MCF 10A (cell line): ENCODE data around the gene KLHDC4. TPM values are rescaled to one million over a fixed set of nuclear protein-coding genes. Genes with fewer than 3 reads are reported as not detected.

ENCODE experiments used
- BruUV-seq: library from RNA; stranded (reverse); fragments of 400-500 nt; replicated peaks from 2 replicates; lab custom pipeline; 2021; lab: Mats Ljungman, UMichigan
- CTCF ChIA-PET: fragments of 300-600 bp; sonication (Branson Sonifier 250); formaldehyde crosslinking; extraction: SDS; loops from one replicate; lab custom pipeline; 2021; ENCODE audit warnings: antibody characterized with exemption, inconsistent platforms; lab: Yijun Ruan, JAX
- POLR2A ChIA-PET: fragments of 300-600, 350-650 bp; sonication (Branson Sonifier 250); formaldehyde crosslinking; extraction: SDS; loops from one replicate; lab custom pipeline; 2020; ENCODE audit warnings: antibody characterized with exemption, inconsistent platforms; lab: Yijun Ruan, JAX
- DNase-seq: peaks from one replicate; pipeline ENCODE4 v3.0.0-alpha.2; 2018; ENCODE audit not compliant: unreplicated experiment
- H3K27ac Mint-ChIP-seq: one replicate; pipeline ENCODE4 v1.8.0; 2022; ENCODE audit warnings: mild to moderate bottlenecking, low read depth, mixed read lengths; ENCODE audit not compliant: unreplicated experiment
- H3K27me3 Mint-ChIP-seq: one replicate; pipeline ENCODE4 v1.8.0; 2022; ENCODE audit warnings: mixed read lengths; ENCODE audit not compliant: insufficient read depth, unreplicated experiment
- H3K36me3 Mint-ChIP-seq: one replicate; pipeline ENCODE4 v1.8.0; 2022; ENCODE audit warnings: mild to moderate bottlenecking, moderate library complexity, mixed read lengths; ENCODE audit not compliant: insufficient read depth, unreplicated experiment
- H3K4me1 Mint-ChIP-seq: one replicate; pipeline ENCODE4 v1.8.0; 2022; ENCODE audit warnings: mixed read lengths; ENCODE audit not compliant: insufficient read depth, unreplicated experiment
- H3K4me3 Mint-ChIP-seq: one replicate; pipeline ENCODE4 v1.8.0; 2022; ENCODE audit warnings: mild to moderate bottlenecking, moderate library complexity, mixed read lengths; ENCODE audit not compliant: unreplicated experiment
- H3K9me3 Mint-ChIP-seq: one replicate; pipeline ENCODE4 v1.8.0; 2022; ENCODE audit warnings: mixed read lengths; ENCODE audit not compliant: unreplicated experiment
- CTCF ChIP-seq: fragments of 200-600 bp; IDR thresholded peaks from one replicate; pipeline ENCODE4 v1.8.0; 2022; ENCODE audit warnings: antibody characterized with exemption, mild to moderate bottlenecking; ENCODE audit not compliant: unreplicated experiment
- intact Hi-C: fragments of 100-400 bp; cut with micrococcal nuclease; formaldehyde crosslinking; loops from 2 replicates; pipeline ENCODE4 v1.14.1; 2022
- total RNA-seq: library from RNA; stranded (reverse); gene quantifications from 2 replicates; pipeline ENCODE4 v1.2.3, GENCODE V29; 2022

KLHDC4 gene
- total RNA-seq, 1 experiment from 2014 or later, result 106 TPM

- H3K27ac Mint-ChIP-seq, result no peak overlapping the region
- TF ChIP-seq CTCF, result no peak
- ChIA-PET POLR2A (no interaction called here), CTCF (interaction anchor here (0.6 kb wide), 1 partner anchor 21 kb away, joined by 4 read pairs; no protein-coding TSS in a partner anchor)
- H3K36me3 Mint-ChIP-seq, result peaks cover 59% of the 10 kb centered on the region
- H3K27me3 Mint-ChIP-seq, result no peaks in the 10 kb centered on the region
- intact Hi-C loops, result no loop called here
- no peak for DNase-seq
- H3K4me3 Mint-ChIP-seq, result no peak overlapping the region
- no peaks in the 10 kb centered on the region for H3K9me3 Mint-ChIP-seq
- H3K4me1 Mint-ChIP-seq, result no peaks in the 10 kb centered on the region
- BruUV-seq, result no TSS peak
These were observed 69.1 kb downstream of the KLHDC4 start for GRCh38 chr16:87696726-87697125.

GRCh38 chr16:87695534-87695933 lies 70.3 kb downstream of the KLHDC4 start:
- no peak overlapping the region for H3K27ac Mint-ChIP-seq
- intact Hi-C loops, result no loop called here
- no peak for DNase-seq
- H3K9me3 Mint-ChIP-seq, result no peaks in the 10 kb centered on the region
- H3K36me3 Mint-ChIP-seq, result peaks cover 52% of the 10 kb centered on the region
- no peaks in the 10 kb centered on the region for H3K27me3 Mint-ChIP-seq
- BruUV-seq, result no TSS peak
- H3K4me3 Mint-ChIP-seq, result no peak overlapping the region
- CTCF ChIA-PET, result no interaction called here
- no peak for TF ChIP-seq CTCF
- POLR2A ChIA-PET, result no interaction called here
- H3K4me1 Mint-ChIP-seq, result no peaks in the 10 kb centered on the region

GRCh38 chr16:87694441-87695125 lies 71.2 kb downstream of the KLHDC4 start:
- peaks cover 52% of the 10 kb centered on the region for H3K36me3 Mint-ChIP-seq
- BruUV-seq, result no TSS peak
- H3K27ac Mint-ChIP-seq, result no peak overlapping the region
- H3K4me1 Mint-ChIP-seq, result no peaks in the 10 kb centered on the region
- no peak for TF ChIP-seq CTCF
- intact Hi-C loops, result no loop called here
- POLR2A ChIA-PET, result interaction anchor here (0.7 kb wide), 1 partner anchor 206 kb away, joined by 3 read pairs; no protein-coding TSS in a partner anchor
- DNase-seq, result no peak
- CTCF ChIA-PET, result no interaction called here
- no peak overlapping the region for H3K4me3 Mint-ChIP-seq
- H3K9me3 Mint-ChIP-seq, result no peaks in the 10 kb centered on the region
- H3K27me3 Mint-ChIP-seq, result no peaks in the 10 kb centered on the region

- no peak for TF ChIP-seq CTCF
- intact Hi-C loops, result no loop called here
- no peak overlapping the region for H3K4me3 Mint-ChIP-seq
- DNase-seq, result no peak
- H3K27ac Mint-ChIP-seq, result no peak overlapping the region
- CTCF ChIA-PET, result interaction anchor here (1.1 kb wide), 1 partner anchor 9 kb away, joined by 3 read pairs; no protein-coding TSS in a partner anchor
- BruUV-seq, result no TSS peak
- H3K4me1 Mint-ChIP-seq, result no peaks in the 10 kb centered on the region
- H3K36me3 Mint-ChIP-seq, result peaks cover 48% of the 10 kb centered on the region
- no peaks in the 10 kb centered on the region for H3K9me3 Mint-ChIP-seq
- POLR2A ChIA-PET, result interaction anchor here (0.7 kb wide), 1 partner anchor 207 kb away, joined by 3 read pairs; no protein-coding TSS in a partner anchor
- H3K27me3 Mint-ChIP-seq, result no peaks in the 10 kb centered on the region
These were observed 72.0 kb downstream of the KLHDC4 start for GRCh38 chr16:87693827-87694226.
